Renal cortical epithelial cell (primary cell): ENCODE measurements around the gene COL28A1. TPM values are rescaled to one million over a fixed set of nuclear protein-coding genes. Genes with fewer than 3 reads are reported as not detected.
"Not testable (repeated sequence)": the region's sequence is repeated elsewhere in the genome, so short reads cannot be mapped to it uniquely, and the experiment has no call there.

Experiments used
- DNase-seq: peaks from one replicate; pipeline ENCODE4 v3.0.0-alpha.2; 2011; ENCODE audit warnings: low read depth
- total RNA-seq: library from RNA; depleted of rRNA; stranded (reverse); fragments of >200 nt; gene quantifications from 2 replicates; pipeline ENCODE4 v1.2.3, GENCODE V29; 2014

COL28A1 gene
- total RNA-seq, 1 donor from 2014 or later = 7.5 TPM

DNA sequence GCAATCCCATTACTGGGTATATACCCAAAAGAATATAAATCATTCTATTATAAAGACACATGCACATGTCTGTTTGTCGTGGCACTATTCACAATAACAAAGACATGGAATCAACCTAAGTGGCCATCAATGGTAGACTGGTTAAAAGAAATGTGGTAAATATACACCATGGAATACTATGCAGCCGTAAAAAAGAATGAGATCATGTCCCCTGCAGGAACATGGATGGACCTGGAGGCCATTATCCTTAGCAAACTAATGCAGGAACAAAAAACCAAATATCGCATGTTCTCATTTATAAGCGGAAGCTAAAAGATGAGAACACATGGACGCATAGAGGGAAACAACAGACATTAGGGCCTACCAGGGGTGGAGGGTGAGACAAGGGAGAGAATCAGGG is 25.9 kb upstream of the COL28A1 start:
- not testable (repeated sequence) for DNase-seq

DNA sequence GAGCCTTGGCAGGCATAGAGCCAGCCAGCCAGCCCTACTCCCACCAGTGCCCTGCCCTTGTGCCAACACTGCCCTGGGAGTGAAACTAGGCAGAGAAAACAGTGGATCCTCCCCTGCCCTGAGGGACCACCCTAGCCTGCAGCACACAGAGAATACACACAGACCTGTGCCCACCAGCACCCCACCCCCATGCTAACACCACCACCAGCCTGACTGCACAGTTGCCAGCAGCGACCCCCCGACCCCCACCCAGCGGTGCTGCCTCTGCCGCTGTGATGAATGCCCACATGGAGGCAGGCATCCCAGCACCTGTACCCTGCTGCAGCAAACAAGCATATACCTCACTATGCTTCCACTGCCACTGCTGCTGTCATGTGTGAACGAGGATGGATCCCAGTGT is 21.6 kb upstream of the COL28A1 start:
- DNase-seq = no peak

- no peak for DNase-seq
Measured at GRCh38 chr7:7556852-7557251, 21.2 kb upstream of the COL28A1 start.

DNA sequence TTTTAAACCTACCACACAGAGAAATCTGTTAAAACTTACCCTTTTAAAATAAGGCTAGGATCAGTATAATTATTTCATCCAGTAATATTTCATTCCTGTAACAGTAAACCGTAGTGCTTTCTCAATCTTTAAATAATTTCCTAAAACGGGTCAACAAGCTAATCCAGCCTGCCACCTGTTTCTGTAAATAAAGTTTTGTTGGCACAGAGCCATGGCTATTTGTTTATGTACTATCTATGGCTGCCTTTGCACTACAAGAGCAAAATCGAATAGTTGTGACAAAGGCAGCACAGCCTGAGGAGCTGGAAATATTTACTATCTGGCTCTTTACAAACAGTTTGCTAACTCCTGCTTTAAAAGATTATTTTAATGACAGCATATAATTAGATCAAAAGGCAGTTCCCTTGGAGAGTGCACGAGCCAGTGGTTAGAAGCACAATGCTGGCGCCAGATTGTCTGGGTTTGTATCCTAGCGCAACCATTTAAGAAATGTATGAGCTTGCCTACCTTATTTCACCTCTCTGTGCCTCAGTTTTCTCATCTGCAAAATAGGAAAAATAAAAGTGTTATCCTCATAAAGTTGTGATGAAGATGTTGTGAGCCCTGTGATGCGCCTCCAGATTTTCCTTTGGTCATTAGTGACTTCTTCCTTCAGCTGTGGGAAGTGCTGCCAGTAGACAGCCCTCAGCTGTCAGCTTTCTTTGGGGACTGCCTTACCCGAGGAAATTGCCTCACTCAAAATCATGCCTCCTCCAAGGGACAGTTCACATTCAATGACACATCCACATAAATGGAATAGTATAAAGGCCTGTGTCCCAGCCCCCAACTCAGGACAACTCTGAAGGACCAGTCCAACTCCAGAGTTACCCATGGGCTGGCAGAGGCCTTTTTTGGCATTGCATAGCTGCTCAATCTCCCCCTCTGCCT is 19.2 kb upstream of the COL28A1 start:
- DNase-seq = peak; percentile 27

- peak; percentile 97 for DNase-seq
Measured at GRCh38 chr7:7554021-7554432, 18.4 kb upstream of the COL28A1 start.

DNA sequence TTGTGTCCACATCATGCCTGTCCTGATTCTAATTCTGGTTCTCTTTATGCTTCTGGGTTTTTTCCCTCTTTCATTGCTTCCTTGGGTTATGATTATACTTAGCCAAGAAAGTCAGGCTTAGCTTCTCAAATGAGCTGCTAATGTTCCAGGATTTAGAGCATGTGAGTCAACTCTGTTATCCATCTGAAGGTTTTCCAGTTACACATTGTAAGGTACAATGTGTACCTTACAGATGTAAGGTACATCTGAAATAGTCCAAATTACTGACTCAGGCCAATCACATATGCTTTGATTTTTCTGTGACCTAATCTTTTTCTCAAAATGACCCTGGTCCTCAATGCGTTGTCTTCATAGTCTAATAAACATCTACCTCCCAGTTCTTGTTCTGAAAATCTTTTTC is 17.7 kb upstream of the COL28A1 start:
- peak; percentile 91 for DNase-seq

GRCh38 chr7:7552199-7552598 is 16.5 kb upstream of the COL28A1 start:
- peak; percentile 41 for DNase-seq

GRCh38 chr7:7550663-7551062 is 15.0 kb upstream of the COL28A1 start:
- DNase-seq = peak; percentile 94

DNA sequence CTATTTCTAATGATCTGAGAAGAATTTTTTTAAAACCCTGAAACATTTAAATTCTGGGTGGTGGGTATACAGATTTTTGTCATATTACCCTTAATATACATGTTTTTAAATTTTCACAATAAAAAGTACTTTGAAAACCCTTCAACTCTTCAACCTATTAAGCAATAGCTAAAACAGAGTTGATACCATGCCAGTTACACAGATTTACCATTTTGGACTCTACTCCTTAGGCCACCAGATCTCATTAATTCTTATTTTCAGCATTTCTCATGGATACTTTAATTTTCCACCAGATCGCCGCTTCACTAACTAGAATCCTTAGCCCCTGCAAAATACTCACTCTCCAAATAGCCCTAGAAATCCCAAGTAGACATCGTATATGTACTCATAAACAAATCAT is 12.7 kb upstream of the COL28A1 start:
- no peak for DNase-seq

DNA sequence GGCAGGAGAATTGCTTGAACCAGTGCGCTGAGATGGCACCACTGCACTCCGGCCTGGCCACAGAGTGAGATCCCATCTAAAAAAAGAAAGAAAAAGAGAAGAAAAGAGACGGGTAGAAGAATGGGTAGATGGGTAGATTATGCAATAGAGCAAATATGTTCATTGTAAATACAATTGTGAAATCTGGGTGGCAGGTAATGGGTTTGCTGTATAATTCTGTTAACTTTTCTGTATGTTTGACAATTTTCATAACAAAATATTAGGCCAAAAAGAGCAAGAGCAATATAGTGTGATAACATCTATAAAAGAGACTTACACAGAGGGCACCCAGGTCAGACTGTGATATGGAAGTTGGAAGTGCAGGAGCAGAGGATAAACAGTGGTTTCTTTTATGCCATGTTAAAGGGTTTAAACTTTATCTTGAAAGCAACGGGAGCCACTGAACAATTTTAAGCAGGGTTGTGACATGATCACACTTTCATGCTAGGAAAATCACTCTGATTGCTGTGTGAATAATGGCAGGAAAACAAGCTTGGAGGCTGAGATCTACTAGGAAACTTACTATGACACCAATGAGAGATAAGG is 6.7 kb upstream of the COL28A1 start:
- DNase-seq = no peak

- no peak for DNase-seq
Measured at GRCh38 chr7:7539711-7540110, 4.0 kb upstream of the COL28A1 start.

- no peak for DNase-seq
Measured at GRCh38 chr7:7539152-7539551, 3.5 kb upstream of the COL28A1 start.

GRCh38 chr7:7537711-7538110 is 2.0 kb upstream of the COL28A1 start:
- no peak for DNase-seq

DNA sequence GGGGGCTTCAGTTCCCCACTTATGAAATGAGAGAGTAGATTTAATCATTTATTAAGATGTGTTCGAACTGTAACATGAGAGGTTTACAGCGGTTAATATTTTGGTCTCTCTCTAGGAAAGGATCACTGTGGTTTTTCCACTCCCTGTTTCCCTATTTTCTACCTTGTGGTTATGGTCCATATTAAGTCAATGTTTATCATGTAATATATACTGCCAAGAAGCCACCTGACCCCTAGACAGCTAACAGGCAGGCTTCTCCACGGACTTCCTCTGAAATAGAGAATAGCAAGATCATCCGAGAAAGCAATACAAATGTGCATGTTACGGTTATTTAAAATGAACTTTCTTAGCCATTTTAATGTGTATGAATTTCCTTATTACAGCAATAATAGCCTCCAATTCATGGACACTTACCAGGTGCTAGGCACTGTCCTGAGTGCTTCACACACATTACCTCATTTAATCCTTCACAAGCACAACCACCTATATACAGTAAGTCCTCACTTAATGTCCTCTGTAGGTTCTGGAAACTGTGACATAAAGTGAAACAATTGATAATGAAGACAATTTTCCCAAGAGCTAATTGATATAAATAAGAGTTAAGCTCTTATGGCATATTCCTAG is 835 bp upstream of the COL28A1 start:
- no peak for DNase-seq

DNA sequence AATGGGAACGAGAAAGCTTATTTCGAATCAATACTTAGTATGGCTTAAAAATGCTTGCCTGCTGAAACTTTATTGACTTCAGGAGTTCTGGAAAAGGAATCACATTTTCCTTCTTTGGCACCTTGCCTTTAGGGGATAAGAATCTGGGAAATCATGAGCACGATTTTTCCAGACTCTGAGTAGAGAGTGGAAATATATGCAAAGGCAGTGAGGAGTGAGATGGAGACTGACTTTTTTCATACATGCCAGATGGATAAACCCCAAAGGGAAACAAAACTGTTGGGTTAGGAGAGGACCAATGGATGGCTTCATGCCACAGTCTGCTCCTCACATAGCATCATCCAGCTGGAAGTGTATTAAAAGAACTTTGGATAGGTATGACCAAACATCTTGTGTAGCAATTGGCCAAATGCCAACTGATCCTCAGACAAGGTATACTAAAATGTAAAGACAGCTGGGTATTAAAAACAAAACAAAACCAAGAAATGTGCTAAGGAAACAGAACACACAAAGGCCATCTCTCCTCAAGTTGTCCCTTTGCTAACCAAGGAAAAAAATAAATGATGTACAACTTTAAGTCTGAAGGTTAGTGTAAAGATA is 1.7 kb downstream of the COL28A1 start:
- no peak for DNase-seq

DNA sequence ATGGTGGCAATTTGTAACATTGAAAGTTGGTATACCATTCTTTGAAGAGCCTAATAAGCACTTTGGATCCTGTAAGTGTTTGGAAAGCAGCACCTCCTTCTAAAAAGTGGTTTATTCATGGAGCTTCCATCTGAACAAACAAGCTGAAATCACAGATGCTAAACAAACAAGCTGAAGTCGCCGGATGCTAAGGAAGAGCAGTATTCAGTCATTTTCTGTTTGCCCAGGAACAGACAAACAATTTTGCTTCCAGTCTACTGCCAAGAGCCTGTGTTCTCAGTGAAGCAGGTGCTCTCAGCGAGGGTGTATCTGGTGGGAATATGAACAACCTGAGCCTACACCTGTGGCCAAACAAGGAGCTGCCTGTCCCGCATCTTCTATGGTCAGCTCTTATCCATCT is 6.3 kb downstream of the COL28A1 start:
- no peak for DNase-seq

DNA sequence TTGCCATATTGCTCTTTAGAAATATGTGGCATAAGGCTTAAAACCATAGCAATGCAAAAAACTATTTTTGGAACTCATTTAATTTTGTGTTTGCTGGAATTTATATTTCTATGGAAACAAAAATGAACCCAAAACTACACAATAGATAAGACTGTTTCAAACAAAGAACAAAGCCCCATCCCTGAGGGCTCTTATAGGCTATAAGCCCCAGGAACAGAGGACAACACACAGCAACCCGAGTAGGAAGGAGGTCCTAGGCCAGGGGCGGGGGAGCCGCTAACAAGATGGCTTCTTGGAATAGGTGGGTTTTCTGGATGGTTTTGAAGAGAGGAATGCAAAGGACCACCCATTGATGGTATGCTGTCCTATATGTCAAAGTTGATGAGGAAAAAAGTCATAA is 8.6 kb downstream of the COL28A1 start:
- no peak for DNase-seq

- no peak for DNase-seq
Measured at GRCh38 chr7:7526006-7526405, 9.7 kb downstream of the COL28A1 start.

GRCh38 chr7:7524121-7524520 is 11.6 kb downstream of the COL28A1 start:
- no peak for DNase-seq

DNA sequence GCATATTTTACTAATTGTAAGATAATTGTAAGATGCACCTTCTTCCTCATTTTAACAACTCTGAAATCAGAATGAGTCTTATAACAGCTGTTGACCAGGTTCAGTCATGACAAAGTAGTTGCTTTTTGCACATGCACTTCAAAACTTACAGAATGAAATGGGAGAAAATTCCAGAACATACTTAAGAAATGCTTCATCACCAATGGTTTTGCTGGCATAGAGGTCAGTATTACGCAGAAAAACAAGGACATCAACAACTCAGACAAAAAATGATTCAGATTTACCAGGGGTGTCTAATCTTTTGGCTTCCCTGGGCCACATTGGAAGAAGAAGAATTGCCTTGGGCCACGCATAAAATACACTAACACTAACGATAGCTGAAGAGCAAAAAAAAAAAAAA is 13.3 kb downstream of the COL28A1 start:
- no peak for DNase-seq

DNA sequence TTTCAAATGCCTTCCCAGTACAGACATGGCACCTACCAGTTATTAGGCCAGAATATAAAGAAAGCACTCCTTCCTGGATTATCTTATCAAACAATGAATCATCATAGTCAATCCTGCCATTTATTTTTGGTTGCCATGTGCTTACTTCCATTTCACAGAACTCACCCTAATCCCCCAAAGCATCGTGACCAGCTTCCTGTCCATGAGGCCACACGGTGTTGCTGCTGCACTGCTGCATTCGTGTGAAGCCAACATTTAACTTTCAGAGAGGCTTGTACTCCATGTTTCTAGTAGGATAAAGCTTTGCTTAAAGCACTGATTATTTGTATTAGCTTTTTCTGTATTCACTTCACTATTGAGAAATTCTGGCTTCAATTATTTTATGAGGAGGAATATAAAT is 14.4 kb downstream of the COL28A1 start:
- no peak for DNase-seq

DNA sequence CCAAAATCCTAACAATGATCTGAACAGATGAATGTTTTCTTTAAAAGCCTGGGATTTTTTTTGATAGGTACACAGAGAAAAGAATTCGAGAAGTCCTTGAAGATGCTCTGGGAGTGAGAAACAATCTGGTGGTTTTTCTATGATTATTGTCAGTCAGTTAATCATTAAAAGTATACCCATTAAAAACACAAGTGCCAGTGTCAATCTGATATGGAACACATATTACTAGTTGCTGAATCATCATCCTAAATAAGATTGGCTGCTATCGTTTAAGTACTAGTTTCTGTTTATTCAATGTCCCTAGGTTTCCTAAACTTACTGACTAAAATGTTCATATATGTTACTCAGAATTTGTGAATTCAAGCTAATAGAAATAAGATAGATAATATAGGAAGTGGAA is 16.1 kb downstream of the COL28A1 start:
- peak; percentile 81 for DNase-seq

- peak; percentile 57 for DNase-seq
Measured at GRCh38 chr7:7519056-7519455, 16.6 kb downstream of the COL28A1 start.
